GM20000 (cell line): Measurements from ENCODE around the gene ZMIZ2.
"Not testable (repeated sequence)": the region's sequence is repeated elsewhere in the genome, so short reads cannot be mapped to it uniquely, and the experiment has no call there.

Experiments
- DNase-seq: peaks from one replicate; pipeline ENCODE4 v3.0.0; 2012; ENCODE audit warnings: low spot score
- CTCF ChIP-seq: IDR thresholded peaks from 2 replicates; pipeline ENCODE4 v1.5.1; 2012; ENCODE audit warnings: mild to moderate bottlenecking, control low read depth; ENCODE audit errors: extremely low read depth, missing control alignments

Gene ZMIZ2

GRCh38 chr7:44729949-44730590 is 18.6 kb upstream of the ZMIZ2 start:
- no peak for TF ChIP-seq CTCF
- no peak for DNase-seq

- not testable (repeated sequence) for DNase-seq
Measured at GRCh38 chr7:44732971-44733370, 15.7 kb upstream of the ZMIZ2 start.

- no peak for DNase-seq
- no peak for TF ChIP-seq CTCF
Measured at GRCh38 chr7:44733708-44734481, 14.8 kb upstream of the ZMIZ2 start.

- no peak for DNase-seq
- TF ChIP-seq CTCF, result no peak
Measured at GRCh38 chr7:44735403-44736165, 13.1 kb upstream of the ZMIZ2 start.

- no peak for TF ChIP-seq CTCF
- DNase-seq, result no peak
Measured at GRCh38 chr7:44736896-44737295, 11.8 kb upstream of the ZMIZ2 start.

GRCh38 chr7:44738051-44738723 is 10.5 kb upstream of the ZMIZ2 start:
- DNase-seq, result no peak
- TF ChIP-seq CTCF, result no peak

GRCh38 chr7:44738876-44739665 is 9.6 kb upstream of the ZMIZ2 start:
- no peak for DNase-seq
- TF ChIP-seq CTCF, result no peak
